Right ventricle myocardium inferior (tissue), 1 donor: ENCODE data around the gene NOC4L. TPM values are rescaled to one million over a fixed set of nuclear protein-coding genes. Genes with fewer than 3 reads are reported as not detected.

ENCODE experiments used
- ATAC-seq: fragments of 200-7000 bp; cut with Tn5 transposase; one replicate; pipeline ENCODE4 v1.9.1; 2020; ENCODE audit warnings: mild to moderate bottlenecking, moderate library complexity
- DNase-seq: peaks from one replicate; pipeline ENCODE4 v3.0.0; 2021; ENCODE audit errors: missing footprints
- intact Hi-C: fragments of 100-400 bp; cut with DNase I; formaldehyde crosslinking; loops from one replicate; pipeline ENCODE4 v1.11.0; 2022
- total RNA-seq: library from RNA; stranded (reverse); fragmentation: NEBNext Ultra II Directional; extraction: Animal tissue kit (Norgen Biotek cat#: 25700); gene quantifications from one replicate; pipeline ENCODE4 v1.2.1, GENCODE V29; 2021
- donor health status: DM: no; HTN: yes; CAD: no; lungs with severe emphysema.

Gene NOC4L
- total RNA-seq, 1 donor from 2014 or later = 9.2 TPM

GRCh38 chr12:132163041-132163910 lies 19.0 kb downstream of the NOC4L start:
- DNase-seq = peak; percentile 64
- intact Hi-C loops = no loop called here
- peak; percentile 15 for ATAC-seq

GRCh38 chr12:132163911-132164288 lies 19.6 kb downstream of the NOC4L start:
- DNase-seq (peak; percentile 61), ATAC-seq (no peak)
- intact Hi-C loops = no loop called here

- ATAC-seq (no peak), DNase-seq (no peak)
- intact Hi-C loops = no loop called here
Observed at GRCh38 chr12:132164426-132164825, 20.2 kb downstream of the NOC4L start.

- DNase-seq (no peak), ATAC-seq (no peak)
- intact Hi-C loops = no loop called here
Observed at GRCh38 chr12:132165584-132165983, 21.3 kb downstream of the NOC4L start.

- ATAC-seq (no peak), DNase-seq (no peak)
- intact Hi-C loops = no loop called here
Observed at GRCh38 chr12:132166093-132166492, 21.8 kb downstream of the NOC4L start.

- no peak for DNase-seq
- intact Hi-C loops = no loop called here
- ATAC-seq = no peak
Observed at GRCh38 chr12:132166801-132167591, 22.7 kb downstream of the NOC4L start.

GRCh38 chr12:132167611-132168310 lies 23.5 kb downstream of the NOC4L start:
- intact Hi-C loops = no loop called here
- no peak for ATAC-seq
- peak; percentile 60 for DNase-seq

- no peak for DNase-seq
Observed at GRCh38 chr12:132168311-132169031, 24.2 kb downstream of the NOC4L start.

GRCh38 chr12:132169376-132169775 lies 25.1 kb downstream of the NOC4L start:
- intact Hi-C loops = no loop called here
- no peak for DNase-seq
- ATAC-seq = no peak

More at GRCh38 chr12:132168311-132169031, 24.2 kb downstream of the NOC4L start:
- intact Hi-C loops = no loop called here
- ATAC-seq = no peak

GRCh38 chr12:132170094-132170636 lies 25.9 kb downstream of the NOC4L start:
- intact Hi-C loops = no loop called here
- DNase-seq (no peak), ATAC-seq (no peak)

GRCh38 chr12:132170637-132171292 lies 26.5 kb downstream of the NOC4L start:
- no peak for ATAC-seq
- DNase-seq = no peak
- intact Hi-C loops = no loop called here

GRCh38 chr12:132171293-132171967 lies 27.2 kb downstream of the NOC4L start:
- intact Hi-C loops = no loop called here
- ATAC-seq = no peak
- peak; percentile 56 for DNase-seq

GRCh38 chr12:132171968-132172521 lies 27.8 kb downstream of the NOC4L start:
- DNase-seq (peak; percentile 59), ATAC-seq (no peak)
- intact Hi-C loops = no loop called here

GRCh38 chr12:132172619-132173018 lies 28.4 kb downstream of the NOC4L start:
- no peak for ATAC-seq
- intact Hi-C loops = no loop called here
- no peak for DNase-seq

- intact Hi-C loops = no loop called here
- DNase-seq (peak; percentile 33), ATAC-seq (no peak)
Observed at GRCh38 chr12:132173135-132174014, 29.1 kb downstream of the NOC4L start.
